ENCODE results near the gene TMEM87B. TPM values are rescaled to one million over a fixed set of nuclear protein-coding genes. Genes with fewer than 3 reads are reported as not detected.

TMEM87B gene
- polyA plus RNA-seq (ENCODE audit: insufficient read length in 10 of 10): 10 to 100 TPM; 12.9 to 24.9 (median 18.0) TPM
- long read RNA-seq, donor 1: 0 reads
- long read RNA-seq, donor 2, full-length matches to known transcripts: 1 of 1 reads
- long read RNA-seq, donor 2, partial matches to known transcripts: 0 of 1 reads
- long read RNA-seq, donor 2, other reads (novel, unspliced or antisense): 0 of 1 reads
- long read RNA-seq, donor 3: 0 reads
- long read RNA-seq, donor 4, partial matches to known transcripts: 0 of 1 reads
- long read RNA-seq, donor 4, other reads (novel, unspliced or antisense): 0 of 1 reads
- long read RNA-seq, donor 5: 0 reads
- long read RNA-seq, donor 6, full-length matches to known transcripts: 3 of 3 reads
- long read RNA-seq, donor 6, partial matches to known transcripts: 0 of 3 reads
- long read RNA-seq, donor 6, other reads (novel, unspliced or antisense): 0 of 3 reads
- long read RNA-seq, donor 7, partial matches to known transcripts: 0 of 1 reads
- long read RNA-seq, donor 7, other reads (novel, unspliced or antisense): 0 of 1 reads
- long read RNA-seq, donor 8, partial matches to known transcripts: 0 of 2 reads
- long read RNA-seq, donor 8, other reads (novel, unspliced or antisense): 0 of 2 reads
- long read RNA-seq, donor 9, full-length matches to known transcripts: 1 of 1 reads
- long read RNA-seq, donor 9, partial matches to known transcripts: 0 of 1 reads
- long read RNA-seq, donor 9, other reads (novel, unspliced or antisense): 0 of 1 reads

DNA sequence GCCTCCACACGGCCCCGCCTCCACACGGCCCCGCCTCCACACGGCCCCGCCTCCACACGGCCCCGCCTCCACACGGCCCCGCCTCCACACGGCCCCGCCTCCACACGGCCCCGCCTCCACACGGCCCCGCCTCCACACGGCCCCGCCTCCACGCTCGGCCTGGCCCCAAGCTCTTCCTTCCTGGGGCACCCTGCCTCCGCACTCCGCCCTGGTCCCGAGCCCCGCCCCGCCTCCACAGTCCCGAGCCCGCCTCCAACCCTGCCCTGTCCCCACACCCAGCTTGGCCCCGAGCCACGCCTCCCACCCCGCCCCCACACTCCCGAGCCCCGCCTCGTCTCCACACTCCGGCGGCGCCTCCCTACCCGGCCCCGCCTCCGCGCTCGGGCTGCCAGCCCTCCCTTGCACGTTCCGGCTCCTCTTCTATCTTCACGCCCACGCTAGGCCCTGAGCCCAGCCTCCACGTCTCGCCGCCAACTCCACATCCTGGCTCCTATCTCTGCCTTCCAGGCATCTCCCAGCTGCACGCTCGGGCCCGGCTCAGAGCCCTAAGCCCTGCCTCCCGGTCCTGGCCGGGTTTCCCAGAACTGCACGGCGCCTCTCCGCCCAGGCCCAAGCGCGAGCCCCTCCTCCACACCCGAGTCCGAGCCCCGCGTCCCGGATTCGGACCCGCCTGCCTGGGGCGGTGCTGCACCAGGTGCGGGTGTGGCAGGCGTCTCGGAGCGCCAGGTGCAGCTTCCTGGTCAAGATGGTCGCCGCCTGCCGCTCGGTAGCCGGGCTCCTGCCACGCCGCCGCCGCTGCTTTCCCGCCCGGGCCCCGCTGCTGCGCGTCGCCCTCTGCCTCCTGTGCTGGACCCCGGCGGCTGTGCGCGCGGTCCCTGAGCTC lies at the start of gene TMEM87B:
TMEM87B (plus strand) TSS at position 423 of the 883 bp plus-strand sequence; CDS start at position 746, 323 bp downstream.
- DNase-seq: peak; percentile 97 to 99 (median 99)

DNA sequence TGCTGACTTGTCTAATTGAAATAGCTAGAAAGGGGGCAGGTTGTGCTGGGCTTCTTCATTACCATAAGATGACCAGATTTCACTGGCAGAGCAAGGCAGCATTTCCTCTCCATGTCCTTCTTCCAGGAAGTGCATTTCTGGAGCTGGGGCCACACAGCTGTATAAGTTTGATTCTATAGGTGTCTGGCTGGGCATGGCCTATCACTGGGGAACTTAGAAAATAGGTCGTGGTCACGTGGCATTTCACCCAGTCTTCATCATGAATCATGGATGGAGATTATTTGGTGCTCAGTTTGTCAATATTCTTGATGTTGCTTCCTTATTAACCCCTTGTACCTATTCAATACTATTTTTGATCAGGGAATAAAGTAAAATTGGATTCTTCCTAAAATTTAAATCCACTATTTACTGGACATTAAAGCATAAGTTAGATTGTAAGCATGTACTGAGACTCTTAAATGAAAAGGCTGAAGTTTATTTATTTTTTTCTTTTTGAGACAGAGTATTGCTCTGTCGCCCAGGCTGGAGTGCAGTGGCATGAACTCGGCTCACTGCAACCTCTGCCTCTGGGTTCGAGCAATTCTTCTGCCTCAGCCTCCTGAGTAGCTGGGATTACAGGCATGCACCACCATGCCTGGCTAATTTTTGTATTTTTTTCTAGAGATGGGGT lies 49.5 kb upstream of the TMEM87B start:
- no peak for DNase-seq

DNA sequence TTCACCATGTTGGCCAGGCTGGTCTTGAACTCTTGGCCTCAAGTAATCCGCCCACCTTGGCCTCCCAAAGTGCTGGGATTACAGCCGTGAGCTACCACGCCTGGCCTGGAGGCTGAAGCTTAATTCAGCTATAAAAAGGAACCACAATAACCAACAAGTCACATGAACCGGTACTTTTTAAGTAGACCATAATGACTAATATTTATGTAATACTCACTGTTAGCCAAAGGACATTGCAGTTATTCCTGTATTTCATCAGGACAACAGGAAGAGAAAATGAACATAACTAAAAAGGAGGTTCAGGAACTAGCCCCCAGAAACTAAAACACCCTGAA lies 49.0 kb upstream of the TMEM87B start:
- no peak for DNase-seq

GRCh38 chr2:112007493-112007892 lies 47.6 kb upstream of the TMEM87B start:
- no peak for DNase-seq

GRCh38 chr2:112008910-112009485 lies 46.1 kb upstream of the TMEM87B start:
- DNase-seq: no peak

DNA sequence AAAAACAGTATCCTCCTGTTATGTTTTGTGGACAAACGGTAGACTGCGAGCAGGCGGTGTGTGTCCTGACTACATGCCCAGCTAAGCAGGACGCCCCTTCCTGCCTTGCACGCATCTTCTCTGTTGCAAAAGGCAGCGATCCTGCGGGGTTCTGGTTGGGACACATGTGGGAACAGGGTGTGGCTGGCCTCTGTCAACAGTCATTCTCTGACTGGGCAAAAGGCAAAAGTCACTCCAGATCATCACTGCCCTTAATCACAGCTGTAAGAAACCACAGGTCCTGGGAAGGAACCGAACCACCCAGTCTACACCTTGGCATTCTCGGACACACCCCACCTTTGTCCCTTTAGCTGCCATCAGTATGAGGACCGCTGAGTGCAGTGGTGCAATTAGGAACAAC lies 44.3 kb upstream of the TMEM87B start:
- no peak for DNase-seq

DNA sequence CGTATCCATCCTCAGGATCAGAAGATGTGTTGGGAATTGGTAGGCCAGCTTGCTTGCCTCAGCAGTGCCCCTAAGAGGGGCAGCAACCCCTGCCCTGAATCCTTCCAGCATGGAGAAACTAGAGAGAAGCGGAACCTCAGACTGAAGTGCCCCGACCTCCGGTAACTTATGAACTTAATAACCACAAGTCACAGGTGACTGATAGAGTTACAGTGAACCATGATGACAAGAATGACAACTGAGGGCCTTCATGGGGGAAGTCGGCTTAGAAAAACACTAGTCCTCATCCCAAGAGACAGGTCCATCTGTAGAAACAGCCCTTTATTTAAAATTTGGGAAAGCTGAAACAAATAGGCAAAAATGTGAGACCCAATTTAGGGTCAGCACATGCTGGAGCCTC lies 42.5 kb upstream of the TMEM87B start:
- DNase-seq: no peak

GRCh38 chr2:112018846-112019245 lies 36.2 kb upstream of the TMEM87B start:
- no peak for DNase-seq

DNA sequence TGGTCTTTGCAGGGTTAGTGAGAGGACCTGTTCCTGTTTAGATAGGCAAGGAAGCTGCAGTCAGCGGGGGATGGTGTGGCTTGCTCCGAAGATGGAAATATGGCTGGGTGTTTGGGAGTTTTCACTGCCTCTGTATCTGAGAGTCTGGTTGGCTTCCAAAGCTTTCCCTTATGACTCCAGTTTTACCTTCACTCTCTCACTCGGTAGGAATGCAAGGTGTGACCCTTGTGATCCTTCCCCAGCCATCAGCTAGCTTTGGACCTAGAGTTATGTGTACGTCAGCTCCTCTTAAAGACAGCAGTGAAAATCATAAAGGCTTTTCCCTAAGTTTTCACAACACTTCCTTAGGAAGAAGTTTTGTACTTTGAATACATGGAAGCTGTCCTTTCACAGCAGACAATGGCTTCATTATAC lies 35.5 kb upstream of the TMEM87B start:
- no peak for DNase-seq

GRCh38 chr2:112020561-112020960 lies 34.5 kb upstream of the TMEM87B start:
- DNase-seq: no peak

GRCh38 chr2:112021290-112021689 lies 33.8 kb upstream of the TMEM87B start:
- DNase-seq: no peak

DNA sequence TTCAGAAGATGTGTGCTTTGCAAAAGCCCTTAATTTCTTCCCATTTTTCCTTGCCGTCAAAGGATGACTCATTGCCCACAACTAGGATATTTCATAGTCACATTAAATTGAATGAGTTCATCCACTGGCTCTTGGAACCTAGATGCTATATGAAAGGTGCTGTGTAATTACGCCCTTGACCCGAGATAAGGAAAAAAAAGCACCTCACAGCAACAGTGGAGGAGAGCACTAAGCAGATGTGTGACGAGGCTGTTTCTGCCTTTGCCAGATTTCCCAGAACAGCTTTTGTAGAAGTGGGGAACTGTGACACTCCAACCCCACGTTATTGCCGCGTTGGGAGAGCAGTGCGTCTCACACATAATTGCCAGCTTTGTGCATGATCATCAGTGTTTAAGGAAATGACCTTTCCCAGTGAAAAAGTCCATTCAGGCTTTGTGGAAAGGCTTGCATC lies 33.3 kb upstream of the TMEM87B start:
- no peak for DNase-seq

DNA sequence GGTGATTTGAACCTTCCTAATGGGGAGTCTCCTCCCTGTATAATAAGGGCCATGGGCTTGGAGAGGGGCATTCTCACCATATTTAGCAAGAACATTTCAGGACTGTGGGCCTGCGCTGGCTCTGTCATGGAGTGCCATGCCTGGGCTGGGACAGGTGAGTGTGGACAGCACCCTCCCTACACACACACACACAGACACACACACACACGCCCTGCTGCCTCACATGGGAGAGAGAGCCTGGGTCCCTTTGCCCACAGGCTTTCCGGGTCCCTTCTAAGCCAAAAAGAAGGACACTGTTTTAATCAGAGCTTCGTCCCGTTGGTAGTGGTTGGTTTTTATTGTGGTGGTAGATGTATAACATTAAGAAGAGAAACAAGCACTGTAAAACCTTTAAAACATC lies 31.4 kb upstream of the TMEM87B start:
- no peak for DNase-seq

- no peak for DNase-seq
Observed at GRCh38 chr2:112024231-112024630, 30.8 kb upstream of the TMEM87B start.

- DNase-seq: no peak
Observed at GRCh38 chr2:112024896-112025491, 30.1 kb upstream of the TMEM87B start.

- DNase-seq: no peak
Observed at GRCh38 chr2:112026509-112026908, 28.6 kb upstream of the TMEM87B start.

GRCh38 chr2:112027767-112028166 lies 27.3 kb upstream of the TMEM87B start:
- DNase-seq: no peak

DNA sequence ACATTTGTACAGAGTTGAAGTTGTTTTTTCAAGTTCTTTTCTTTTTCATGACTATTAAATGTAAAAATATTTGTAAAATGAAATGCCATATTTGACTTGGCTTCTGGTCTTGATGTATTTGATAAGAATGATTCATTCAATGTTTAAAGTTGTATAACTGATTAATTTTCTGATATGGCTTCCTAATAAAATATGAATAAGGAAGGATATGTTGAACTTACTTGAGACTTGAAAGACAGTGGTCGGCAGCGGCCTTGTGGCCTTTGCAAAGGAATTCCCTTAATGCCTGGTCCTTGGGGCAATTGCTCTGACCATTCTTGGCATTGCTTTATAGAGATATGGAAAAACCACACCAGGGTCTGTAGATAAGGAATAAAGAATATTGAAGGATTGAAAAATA lies 25.9 kb upstream of the TMEM87B start:
- DNase-seq: no peak

GRCh38 chr2:112031473-112032223 lies 23.4 kb upstream of the TMEM87B start:
- peak; percentile 18 to 66 (median 30) for DNase-seq

DNA sequence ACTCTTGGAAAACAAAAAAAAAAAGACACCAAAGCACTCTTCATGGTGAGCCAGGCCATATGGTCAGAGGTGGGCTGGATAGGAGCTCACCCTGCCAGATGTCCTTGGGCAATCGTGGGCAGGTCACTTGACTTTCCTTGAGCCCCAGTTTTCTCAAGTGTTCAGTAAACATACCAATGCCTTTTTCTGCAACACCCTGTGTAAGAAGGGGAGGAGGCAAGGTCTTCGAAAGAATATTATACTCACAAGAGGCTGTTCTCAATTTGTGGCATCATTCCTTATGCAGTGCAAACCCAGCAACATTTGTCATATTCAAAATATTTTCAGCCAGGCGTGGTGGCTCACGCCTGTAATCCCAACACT lies 22.9 kb upstream of the TMEM87B start:
- no peak for DNase-seq

Data from muscle of back (tissue), 13 donors.